HCT116 (cell line): ENCODE results near the gene LSM10. TPM values are rescaled to one million over a fixed set of nuclear protein-coding genes. Genes with fewer than 3 reads are reported as not detected.

Source experiments
- ATAC-seq: fragments of 200-7000 bp; cut with Tn5 transposase; 2 replicates; pipeline ENCODE4 v1.9.1; 2020; ENCODE audit warnings: mild to moderate bottlenecking, moderate library complexity
- BruUV-seq: library from RNA; stranded (reverse); fragments of 400-500 nt; replicated peaks from 2 replicates; lab custom pipeline; 2021; lab: Mats Ljungman, UMichigan
- CTCF ChIA-PET: fragments of 300-600 bp; sonication (Branson Sonifier 250); formaldehyde crosslinking; loops from one replicate; lab custom pipeline; 2021; ENCODE audit warnings: antibody characterized with exemption; lab: Charles Lee
- POLR2A ChIA-PET: fragments of 300-600, 350-600 bp; sonication (Branson Sonifier 250); formaldehyde crosslinking; loops from one replicate; lab custom pipeline; 2021; ENCODE audit warnings: antibody characterized with exemption; lab: Charles Lee
- RAD21 ChIA-PET, 2 experiments: fragments of 300-600 bp; sonication (Branson Sonifier 250); formaldehyde crosslinking; loops; one replicate each; lab custom pipeline; 2023; ENCODE audit warnings: low total read pairs in 2 of 2; ENCODE audit not compliant: uncharacterized antibody in 2 of 2, unreplicated experiment in 2 of 2, low non-redundant PET in 1 of 2; lab: Charles Lee
- DNase-seq: peaks from one replicate; pipeline ENCODE4 v3.0.0-alpha.2; 2010; ENCODE audit warnings: low read depth, low spot score
- H2AFZ ChIP-seq: fragments of 200-600 bp; shearing (Covaris generic), sonication (generic); 2 replicates; pipeline ENCODE4 v1.6.1; 2017; ENCODE audit warnings: low read depth, mixed run types, mixed read lengths, antibody characterized with exemption, low read length; ENCODE audit not compliant: poor library complexity, severe bottlenecking
- H3K27ac ChIP-seq: 2 replicates; pipeline ENCODE4 v1.5.1; 2012; ENCODE audit warnings: low read depth, low read length
- H3K27me3 ChIP-seq: fragments of 200-600 bp; sonication (generic); 2 replicates; pipeline ENCODE4 v1.6.1; 2016; ENCODE audit warnings: mixed run types, low read length, mixed read lengths; ENCODE audit not compliant: insufficient read depth
- H3K36me3 ChIP-seq, 2 experiments: fragments of 200-500 bp in 1 of 2; fragments of 200-600 bp in 1 of 2; sonication (Bioruptor generic) in 1 of 2; sonication (generic) in 1 of 2; 2 replicates each; pipeline versions ENCODE4 v1.5.1 to v1.6.1; 2014 to 2016; ENCODE audit warnings: low read length in 2 of 2, inconsistent platforms in 1 of 2, mixed read lengths in 1 of 2, mixed run types in 1 of 2; ENCODE audit not compliant: insufficient read depth in 2 of 2, control insufficient read depth in 1 of 2
- H3K4me1 ChIP-seq, 2 experiments: fragments of 200-600 bp in 1 of 2; sonication (generic) in 1 of 2; 2 replicates each; pipeline versions ENCODE4 v1.5.1 to v1.6.1; 2012 to 2017; ENCODE audit warnings: low read length in 2 of 2, inconsistent platforms in 1 of 2, mild to moderate bottlenecking in 1 of 2, mixed read lengths in 1 of 2, mixed run types in 1 of 2, moderate library complexity in 1 of 2; ENCODE audit not compliant: insufficient read depth in 2 of 2, control insufficient read depth in 1 of 2
- H3K4me2 ChIP-seq: fragments of 200-600 bp; sonication (generic); 2 replicates; pipeline ENCODE4 v1.6.1; 2017; ENCODE audit warnings: mixed run types, low read length, mixed read lengths
- H3K4me3 ChIP-seq, 2 experiments: fragments of 200-600 bp in 1 of 2; sonication (generic) in 1 of 2; replicated peaks in 1 of 2; 2 replicates each; pipeline ENCODE4 v1.5.1; 2011 to 2016; ENCODE audit warnings: low read length in 2 of 2, control low read depth in 1 of 2, low read depth in 1 of 2, mild to moderate bottlenecking in 1 of 2, mixed read lengths in 1 of 2, mixed run types in 1 of 2
- H3K79me2 ChIP-seq: fragments of 200-600 bp; sonication (generic); 2 replicates; pipeline ENCODE4 v1.6.1; 2017; ENCODE audit warnings: mild to moderate bottlenecking, mixed run types, low read length, moderate library complexity, mixed read lengths; ENCODE audit not compliant: insufficient read depth
- H3K9ac ChIP-seq: fragments of 200-600 bp; sonication (generic); 2 replicates; pipeline ENCODE4 v1.6.1; 2016; ENCODE audit warnings: low read length, mixed read lengths
- H3K9me2 ChIP-seq: fragments of 200-600 bp; sonication (generic), shearing (Covaris generic); 2 replicates; pipeline ENCODE4 v1.6.1; 2017; ENCODE audit warnings: mixed run types, mild to moderate bottlenecking, moderate library complexity; ENCODE audit not compliant: insufficient read depth
- H3K9me3 ChIP-seq, 2 experiments: fragments of 200-500 bp in 1 of 2; fragments of 200-600 bp in 1 of 2; sonication (Bioruptor generic) in 1 of 2; sonication (generic) in 1 of 2; 2 replicates each; pipeline ENCODE4 v1.6.1; 2014 to 2017; ENCODE audit warnings: low read length in 2 of 2, mixed read lengths in 2 of 2, inconsistent platforms in 1 of 2, low read depth in 1 of 2, mild to moderate bottlenecking in 1 of 2, mixed run types in 1 of 2, moderate library complexity in 1 of 2; ENCODE audit not compliant: control insufficient read depth in 1 of 2, insufficient read depth in 1 of 2
- H4K20me1 ChIP-seq: fragments of 200-600 bp; sonication (generic), shearing (Covaris generic); 2 replicates; pipeline ENCODE4 v1.6.1; 2017; ENCODE audit warnings: mixed run types, mild to moderate bottlenecking, moderate library complexity; ENCODE audit not compliant: insufficient read depth
- CBX3 ChIP-seq: IDR thresholded peaks from 2 replicates; pipeline ENCODE4 v1.6.1; 2012; ENCODE audit warnings: low read depth
- EGR1 ChIP-seq: IDR thresholded peaks from 2 replicates; pipeline ENCODE4 v1.6.1; 2012; ENCODE audit warnings: low read depth
- FOSL1 ChIP-seq: IDR thresholded peaks from 2 replicates; pipeline ENCODE4 v1.6.1; 2012; ENCODE audit warnings: low read depth
- POLR2AphosphoS5 ChIP-seq: IDR thresholded peaks from 2 replicates; pipeline ENCODE4 v1.6.1; 2011; ENCODE audit warnings: mild to moderate bottlenecking, low read depth, low read length, moderate library complexity
- YY1 ChIP-seq: IDR thresholded peaks from 2 replicates; pipeline ENCODE4 v1.6.1; 2011; ENCODE audit warnings: low read length, low read depth, moderate library complexity, mild to moderate bottlenecking; ENCODE audit not compliant: insufficient replicate concordance; ENCODE audit errors: extremely low read depth
- ZNF274 ChIP-seq: fragments of 200-500 bp; sonication (Bioruptor generic); IDR thresholded peaks from 2 replicates; pipeline ENCODE4 v1.6.1; 2014; ENCODE audit warnings: mild to moderate bottlenecking, low read depth, low read length, inconsistent platforms
- intact Hi-C: fragments of 100-400 bp; cut with micrococcal nuclease; formaldehyde crosslinking; loops from 2 replicates; pipeline ENCODE4 v1.10.0; 2022
- total RNA-seq: library from RNA; stranded (reverse); gene quantifications from one replicate; pipeline ENCODE4 v1.2.1, GENCODE V29; 2021; ENCODE audit not compliant: unreplicated experiment

LSM10 gene
- total RNA-seq, 1 experiment from 2014 or later: 49.5 TPM

GRCh38 chr1:36384542-36385409 lies 12.9 kb downstream of the LSM10 start:
- H3K79me2 ChIP-seq: peaks cover 56% of the 10 kb centered on the region
- POLR2A ChIA-PET: interaction anchor here (3.1 to 5.5 kb wide), 2 partner anchors 15 to 16 kb away, joined by 14 to 219 read pairs; partner anchors contain the start of gene LSM10
- ATAC-seq (peak; percentile 40), DNase-seq (peak; percentile 57)
- H2AFZ ChIP-seq: no peak overlapping the region
- peak overlapping the region; percentile 96 for H3K4me2 ChIP-seq
- TSS peak; percentile 71 for BruUV-seq
- no peaks in the 10 kb centered on the region for H3K9me3 ChIP-seq
- no peaks in the 10 kb centered on the region for H4K20me1 ChIP-seq
- H3K27me3 ChIP-seq: no peaks in the 10 kb centered on the region
- peaks cover 16 to 32% of the 10 kb centered on the region in 2 experiments for H3K4me1 ChIP-seq
- intact Hi-C loops: loop anchor here (10.0 kb wide), 1 partner anchor 230 kb away; the partner anchor contains the start of gene MAP7D1
- H3K27ac ChIP-seq: peak overlapping the region; percentile 73
- CTCF ChIA-PET: interaction anchor here (1.0 kb wide), 1 partner anchor 16 kb away, joined by 3 read pairs; no protein-coding TSS in a partner anchor
- peak overlapping the region; percentile 87 to 96 for H3K4me3 ChIP-seq
- RAD21 ChIA-PET: no interaction called here
- TF ChIP-seq EGR1 (no peak), POLR2AphosphoS5 (peak; percentile 70), ZNF274 (no peak), YY1 (peak; percentile 47)
- H3K9ac ChIP-seq: peak overlapping the region; percentile 82
- H3K9me2 ChIP-seq: no peaks in the 10 kb centered on the region
- 0 out of 4 replicates have a peak, but pooled peaks cover 0 to 2% of the 10 kb centered on the region in 2 experiments for H3K36me3 ChIP-seq

GRCh38 chr1:36383240-36383639 lies 14.5 kb downstream of the LSM10 start:
- no peaks in the 10 kb centered on the region for H3K27me3 ChIP-seq
- H3K27ac ChIP-seq: no peak overlapping the region
- H4K20me1 ChIP-seq: no peaks in the 10 kb centered on the region
- no peak for ATAC-seq
- ChIA-PET CTCF (no interaction called here), POLR2A (interaction anchor here (1.4 to 3.1 kb wide), 2 partner anchors 15 to 18 kb away, joined by 4 to 14 read pairs; partner anchors contain the start of gene LSM10), RAD21 (no interaction called here)
- TF ChIP-seq ZNF274: no peak
- no peak for TF ChIP-seq CBX3
- no peak for TF ChIP-seq FOSL1
- peaks cover 16 to 32% of the 10 kb centered on the region in 2 experiments for H3K4me1 ChIP-seq
- no peak overlapping the region for H3K4me3 ChIP-seq
- H3K9me2 ChIP-seq: no peaks in the 10 kb centered on the region
- BruUV-seq: no TSS peak
- H3K9ac ChIP-seq: no peak overlapping the region
- intact Hi-C loops: loop anchor here (10.0 kb wide), 1 partner anchor 228 kb away; the partner anchor contains the start of gene MAP7D1
- DNase-seq: no peak
- H3K9me3 ChIP-seq: no peaks in the 10 kb centered on the region
- H2AFZ ChIP-seq: no peak overlapping the region
- 0 out of 4 replicates have a peak, but pooled peaks cover 0 to 2% of the 10 kb centered on the region in 2 experiments for H3K36me3 ChIP-seq
- peaks cover 69% of the 10 kb centered on the region for H3K79me2 ChIP-seq
- H3K4me2 ChIP-seq: no peak overlapping the region
